ENCODE data around the gene PFKFB1.

PFKFB1 gene

GRCh38 chrX:54928876-54929275 lies 65.1 kb downstream of the PFKFB1 start:
- in situ Hi-C loops (cut with MboI; ENCODE audit: low sequenced_read_pairs), result no loop called here

- in situ Hi-C loops (cut with MboI; ENCODE audit: low sequenced_read_pairs), result no loop called here
Measured at GRCh38 chrX:54926978-54927377, 67.0 kb downstream of the PFKFB1 start.

GRCh38 chrX:54923376-54923775 lies 70.6 kb downstream of the PFKFB1 start:
- in situ Hi-C loops (cut with MboI; ENCODE audit: low sequenced_read_pairs), result loop anchor here (25.0 kb wide), 1 partner anchor 111 kb away; the partner anchor contains the start of gene MAGED2

GRCh38 chrX:54922547-54922946 lies 71.4 kb downstream of the PFKFB1 start:
- in situ Hi-C loops (cut with MboI; ENCODE audit: low sequenced_read_pairs), result loop anchor here (25.0 kb wide), 1 partner anchor 110 kb away; the partner anchor contains the start of gene MAGED2

- in situ Hi-C loops (cut with MboI; ENCODE audit: low sequenced_read_pairs), result loop anchor here (25.0 kb wide), 1 partner anchor 109 kb away; the partner anchor contains the start of gene MAGED2
Measured at GRCh38 chrX:54921427-54922021, 72.5 kb downstream of the PFKFB1 start.

GRCh38 chrX:54920610-54921426 lies 73.2 kb downstream of the PFKFB1 start, which contains the start of gene TRO:
TSS of gene TRO (plus strand) at chrX:54920824. CDS start at chrX:54922247, 1,423 bp downstream.
- in situ Hi-C loops (cut with MboI; ENCODE audit: low sequenced_read_pairs), result loop anchor here (25.0 kb wide), 1 partner anchor 109 kb away; the partner anchor contains the start of gene MAGED2

GRCh38 chrX:54909941-54910340 lies 84.0 kb downstream of the PFKFB1 start:
- in situ Hi-C loops (cut with MboI; ENCODE audit: low sequenced_read_pairs), result loop anchor here (25.0 kb wide), 1 partner anchor 98 kb away; the partner anchor contains the start of gene MAGED2

GRCh38 chrX:54894159-54894558 lies 99.8 kb downstream of the PFKFB1 start:
- in situ Hi-C loops (cut with MboI; ENCODE audit: low sequenced_read_pairs), result no loop called here

- in situ Hi-C loops (cut with MboI; ENCODE audit: low sequenced_read_pairs), result no loop called here
Measured at GRCh38 chrX:54891573-54891972, 102.4 kb downstream of the PFKFB1 start.

- in situ Hi-C loops (cut with MboI; ENCODE audit: low sequenced_read_pairs), result no loop called here
Measured at GRCh38 chrX:54885740-54886139, 108.2 kb downstream of the PFKFB1 start.

All from HL-60/S4 (cell line).